GM12892 (cell line): ENCODE data around the gene CAMTA1.

Experiments
- POLR2A ChIP-seq: IDR thresholded peaks from 2 replicates; pipeline ENCODE4 v1.6.1; 2011; ENCODE audit warnings: low read depth, low read length, control low read depth
- POLR2AphosphoS5 ChIP-seq: IDR thresholded peaks from 2 replicates; pipeline ENCODE4 v1.6.1; 2011; ENCODE audit warnings: low read depth, low read length, control low read depth

DNA sequence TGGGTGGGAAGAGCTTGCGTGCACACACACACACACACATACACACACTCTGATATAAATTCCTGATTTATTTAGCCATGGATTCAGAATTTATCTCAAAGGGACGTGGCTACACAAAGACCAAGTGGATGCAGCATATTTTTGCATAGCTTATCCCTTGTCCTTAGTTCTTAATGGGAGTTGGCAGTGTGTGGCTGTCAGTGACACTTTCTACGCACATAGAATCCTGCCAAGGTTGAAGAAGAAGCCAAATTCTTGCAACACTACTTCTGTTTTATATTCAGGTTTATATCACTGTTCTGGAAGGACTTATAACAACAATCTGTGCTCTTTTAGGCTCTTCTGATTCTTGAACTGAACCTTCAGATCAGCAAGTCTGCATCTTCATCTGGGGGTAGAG is 292.7 kb downstream of the CAMTA1 start:
- TF ChIP-seq POLR2AphosphoS5 (no peak), POLR2A (no peak)
